ENCODE results near the gene SOS2.

DNA sequence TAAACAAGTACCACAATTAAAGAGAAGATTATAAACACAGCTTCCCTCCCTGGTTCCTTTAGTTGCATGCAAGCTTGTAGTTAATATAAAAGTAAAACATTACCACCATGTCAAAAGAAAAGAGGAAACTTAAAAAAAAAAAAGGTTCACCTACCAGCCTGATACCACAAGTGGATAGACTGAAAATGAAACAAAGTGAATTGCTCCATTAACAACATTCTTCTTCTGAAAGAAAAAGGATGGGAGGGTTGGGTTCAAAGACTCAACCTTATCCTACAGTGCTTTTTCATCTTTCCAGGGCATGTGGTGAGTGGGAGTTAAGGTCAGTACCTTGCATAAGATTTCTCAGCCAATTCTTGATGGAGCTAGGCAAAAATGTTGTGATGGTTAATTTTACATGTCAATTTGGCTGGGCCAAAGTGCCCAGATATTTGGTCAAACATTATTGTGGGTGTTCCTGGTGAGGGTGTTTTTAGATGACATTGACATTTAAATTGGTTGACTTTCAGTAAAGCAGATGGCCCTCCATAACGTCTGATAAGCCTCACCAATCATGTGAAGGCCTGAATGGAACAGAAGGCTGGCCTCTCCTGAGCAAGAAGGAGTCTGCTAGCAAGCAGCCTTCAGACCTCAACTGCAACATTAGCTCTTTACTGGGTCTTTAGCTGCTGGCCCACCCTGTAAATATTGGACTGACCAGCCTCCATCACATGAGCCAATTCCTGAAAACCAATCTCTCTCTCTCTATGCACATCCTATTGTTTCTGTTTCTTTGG is 143.8 kb downstream of the SOS2 start:
- TF ChIP-seq, protein P1, sequence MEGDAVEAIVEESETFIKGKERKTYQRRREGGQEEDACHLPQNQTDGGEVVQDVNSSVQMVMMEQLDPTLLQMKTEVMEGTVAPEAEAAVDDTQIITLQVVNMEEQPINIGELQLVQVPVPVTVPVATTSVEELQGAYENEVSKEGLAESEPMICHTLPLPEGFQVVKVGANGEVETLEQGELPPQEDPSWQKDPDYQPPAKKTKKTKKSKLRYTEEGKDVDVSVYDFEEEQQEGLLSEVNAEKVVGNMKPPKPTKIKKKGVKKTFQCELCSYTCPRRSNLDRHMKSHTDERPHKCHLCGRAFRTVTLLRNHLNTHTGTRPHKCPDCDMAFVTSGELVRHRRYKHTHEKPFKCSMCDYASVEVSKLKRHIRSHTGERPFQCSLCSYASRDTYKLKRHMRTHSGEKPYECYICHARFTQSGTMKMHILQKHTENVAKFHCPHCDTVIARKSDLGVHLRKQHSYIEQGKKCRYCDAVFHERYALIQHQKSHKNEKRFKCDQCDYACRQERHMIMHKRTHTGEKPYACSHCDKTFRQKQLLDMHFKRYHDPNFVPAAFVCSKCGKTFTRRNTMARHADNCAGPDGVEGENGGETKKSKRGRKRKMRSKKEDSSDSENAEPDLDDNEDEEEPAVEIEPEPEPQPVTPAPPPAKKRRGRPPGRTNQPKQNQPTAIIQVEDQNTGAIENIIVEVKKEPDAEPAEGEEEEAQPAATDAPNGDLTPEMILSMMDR (IDR thresholded peaks at IDR 0.05): no peak
- no peak for TF ChIP-seq POLR2A (IDR thresholded peaks at IDR 0.05)
- no peak for TF ChIP-seq POLR2AphosphoS5 (IDR thresholded peaks at IDR 0.05)

Measured in prostate gland (tissue), 2 donors.